DND-41 (cell line): ENCODE results near the gene ENO2.

Experiments
- ATAC-seq: fragments of 200-7000 bp; cut with Tn5 transposase; 3 replicates; pipeline ENCODE4 v1.9.1; 2021; ENCODE audit warnings: low read depth; ENCODE audit not compliant: insufficient read depth
- DNase-seq: peaks from one replicate; pipeline ENCODE4 v3.0.0-alpha.2; 2020
- H2AFZ ChIP-seq: 2 replicates; pipeline ENCODE4 v1.6.0; 2012; ENCODE audit warnings: low read depth, low read length
- H3K27ac ChIP-seq: 2 replicates; pipeline ENCODE4 v1.5.1; 2012; ENCODE audit warnings: low read length, inconsistent platforms
- H3K27me3 ChIP-seq: fragments of 200-600 bp; sonication (generic); 2 replicates; pipeline ENCODE4 v1.6.0; 2012; ENCODE audit warnings: low read length, mild to moderate bottlenecking, inconsistent platforms; ENCODE audit not compliant: insufficient read depth, poor library complexity
- H3K36me3 ChIP-seq: 2 replicates; pipeline ENCODE4 v1.5.1; 2012; ENCODE audit warnings: low read length, inconsistent platforms; ENCODE audit not compliant: insufficient read depth
- H3K4me1 ChIP-seq: 2 replicates; pipeline ENCODE4 v1.5.1; 2012; ENCODE audit warnings: mild to moderate bottlenecking, low read length; ENCODE audit not compliant: insufficient read depth
- H3K4me2 ChIP-seq: 2 replicates; pipeline ENCODE4 v1.6.0; 2012; ENCODE audit warnings: mild to moderate bottlenecking, moderate library complexity, low read length, inconsistent platforms; ENCODE audit not compliant: insufficient read depth
- H3K4me3 ChIP-seq, 2 experiments: fragments of 200-600 bp in 1 of 2; shearing (Covaris generic) in 1 of 2; 2 replicates each; pipeline ENCODE4 v1.5.1; 2012 to 2016; ENCODE audit warnings: inconsistent platforms in 2 of 2, low read length in 2 of 2, mild to moderate bottlenecking in 2 of 2, low read depth in 1 of 2, moderate library complexity in 1 of 2
- H3K79me2 ChIP-seq: 2 replicates; pipeline ENCODE4 v1.6.0; 2012; ENCODE audit warnings: low read length, inconsistent platforms; ENCODE audit not compliant: insufficient read depth
- H3K9ac ChIP-seq: 2 replicates; pipeline ENCODE4 v1.6.0; 2012; ENCODE audit warnings: low read depth, mild to moderate bottlenecking, inconsistent platforms, low read length, moderate library complexity
- H3K9me3 ChIP-seq: 2 replicates; pipeline ENCODE4 v1.5.1; 2012; ENCODE audit warnings: low read length, moderate library complexity, mild to moderate bottlenecking, inconsistent platforms; ENCODE audit not compliant: insufficient read depth, severe bottlenecking
- H4K20me1 ChIP-seq: 2 replicates; pipeline ENCODE4 v1.6.0; 2012; ENCODE audit warnings: low read length; ENCODE audit not compliant: insufficient read depth
- CTCF ChIP-seq: IDR thresholded peaks from 2 replicates; pipeline ENCODE4 v1.5.1; 2012; ENCODE audit warnings: borderline replicate concordance, low read length, moderate library complexity, mild to moderate bottlenecking; ENCODE audit not compliant: poor library complexity, severe bottlenecking; ENCODE audit errors: extremely low read depth
- EZH2 ChIP-seq: IDR thresholded peaks from 3 replicates; pipeline ENCODE4 v1.6.1; 2012; ENCODE audit warnings: borderline replicate concordance, low read depth, mild to moderate bottlenecking, moderate library complexity, low read length, inconsistent platforms; ENCODE audit not compliant: severe bottlenecking

ENO2 gene

GRCh38 chr12:6896846-6897435, 17.4 kb upstream of the ENO2 start:
- Histone ChIP-seq H3K27me3 (no peaks in the 10 kb centered on the region), H4K20me1 (no peaks in the 10 kb centered on the region), H3K4me3 (no peak overlapping the region), H3K79me2 (no peaks in the 10 kb centered on the region), H3K4me1 (peaks cover 8% of the 10 kb centered on the region), H3K9ac (no peak overlapping the region), H3K4me2 (no peak overlapping the region), H3K9me3 (no peaks in the 10 kb centered on the region), H2AFZ (no peak overlapping the region), H3K27ac (no peak overlapping the region), H3K36me3 (no peaks in the 10 kb centered on the region)
- ATAC-seq (no peak), DNase-seq (no peak)
- no peak for TF ChIP-seq EZH2

GRCh38 chr12:6899427-6899826, 15.0 kb upstream of the ENO2 start:
- H3K79me2 ChIP-seq = no peaks in the 10 kb centered on the region
- ATAC-seq (no peak), DNase-seq (no peak)
- no peaks in the 10 kb centered on the region for H3K9me3 ChIP-seq
- no peak overlapping the region for H2AFZ ChIP-seq
- no peaks in the 10 kb centered on the region for H3K36me3 ChIP-seq
- H4K20me1 ChIP-seq = no peaks in the 10 kb centered on the region
- H3K4me2 ChIP-seq = no peak overlapping the region
- H3K27ac ChIP-seq = no peak overlapping the region
- TF ChIP-seq CTCF (no peak), EZH2 (no peak)
- no peaks in the 10 kb centered on the region for H3K27me3 ChIP-seq
- H3K4me1 ChIP-seq = peaks cover 8% of the 10 kb centered on the region
- H3K4me3 ChIP-seq = no peak overlapping the region
- no peak overlapping the region for H3K9ac ChIP-seq

- Histone ChIP-seq H3K27ac (no peak overlapping the region), H3K36me3 (no peaks in the 10 kb centered on the region), H4K20me1 (no peaks in the 10 kb centered on the region), H2AFZ (no peak overlapping the region), H3K9me3 (no peaks in the 10 kb centered on the region), H3K9ac (no peak overlapping the region), H3K27me3 (no peaks in the 10 kb centered on the region), H3K4me2 (no peak overlapping the region), H3K79me2 (no peaks in the 10 kb centered on the region), H3K4me3 (no peak overlapping the region), H3K4me1 (peaks cover 12% of the 10 kb centered on the region)
- TF ChIP-seq CTCF (no peak), EZH2 (no peak)
- ATAC-seq (no peak), DNase-seq (no peak)
Measured at GRCh38 chr12:6899837-6900519, 14.4 kb upstream of the ENO2 start.

- no peaks in the 10 kb centered on the region for H4K20me1 ChIP-seq
- ATAC-seq = no peak
- no peaks in the 10 kb centered on the region for H3K9me3 ChIP-seq
- H2AFZ ChIP-seq = no peak overlapping the region
- H3K36me3 ChIP-seq = peaks cover 10% of the 10 kb centered on the region; the same call in 1 of the 2 replicates
- DNase-seq = no peak
- H3K9ac ChIP-seq = no peak overlapping the region
- no peaks in the 10 kb centered on the region for H3K27me3 ChIP-seq
- TF ChIP-seq EZH2 (no peak), CTCF (no peak)
- no peak overlapping the region for H3K27ac ChIP-seq
- H3K79me2 ChIP-seq = no peaks in the 10 kb centered on the region
- H3K4me2 ChIP-seq = no peak overlapping the region
- peaks cover 21% of the 10 kb centered on the region for H3K4me1 ChIP-seq
- H3K4me3 ChIP-seq = no peak overlapping the region
Measured at GRCh38 chr12:6902448-6902847, 11.9 kb upstream of the ENO2 start.
